Activated T-helper 1 cell treated with Interleukin-2 at 50 U/mL for 16 hours (primary cell): ENCODE measurements around the gene HOXD8.
A peak's percentile ranks its signal among the peaks of the same experiment; 100 is the strongest.

Experiments used
- DNase-seq: peaks from one replicate; pipeline ENCODE4 v3.0.0-alpha.2; 2020; ENCODE audit warnings: low read depth

The HOXD8 gene

GRCh38 chr2:176117162-176117822 lies 12.2 kb upstream of the HOXD8 start:
- DNase-seq = no peak

- DNase-seq = no peak
These were observed 11.6 kb upstream of the HOXD8 start for GRCh38 chr2:176117823-176118371.

GRCh38 chr2:176118601-176119339 lies 10.7 kb upstream of the HOXD8 start:
- no peak for DNase-seq

- DNase-seq = no peak
These were observed 8.9 kb upstream of the HOXD8 start for GRCh38 chr2:176120364-176121189.

- no peak for DNase-seq
These were observed 8.1 kb upstream of the HOXD8 start for GRCh38 chr2:176121190-176122051.

GRCh38 chr2:176122052-176122682 lies 7.3 kb upstream of the HOXD8 start:
- DNase-seq = no peak

GRCh38 chr2:176122683-176123410 lies 6.7 kb upstream of the HOXD8 start, which contains the start of gene HOXD9:
HOXD9 (plus strand) TSS chr2:176122719; CDS start chr2:176122769, 50 bp downstream.
- DNase-seq = no peak

- no peak for DNase-seq
These were observed 5.9 kb upstream of the HOXD8 start for GRCh38 chr2:176123411-176124109.

- DNase-seq = no peak
These were observed 5.2 kb upstream of the HOXD8 start for GRCh38 chr2:176124110-176124946.

GRCh38 chr2:176124947-176125771 lies 4.3 kb upstream of the HOXD8 start:
- no peak for DNase-seq

GRCh38 chr2:176125772-176126054 lies 3.8 kb upstream of the HOXD8 start:
- no peak for DNase-seq

- peak; percentile 27 for DNase-seq
These were observed 2.4 kb upstream of the HOXD8 start for GRCh38 chr2:176126929-176127773.

GRCh38 chr2:176127774-176128072 lies 1.8 kb upstream of the HOXD8 start:
- DNase-seq = no peak

GRCh38 chr2:176128172-176128981 lies 1.1 kb upstream of the HOXD8 start:
- no peak for DNase-seq

GRCh38 chr2:176129813-176130146 lies 275 bp downstream of the HOXD8 start:
- no peak for DNase-seq

GRCh38 chr2:176130147-176130956 lies 847 bp downstream of the HOXD8 start:
- no peak for DNase-seq
